ENCODE measurements around the gene SC5D.

The SC5D gene

GRCh38 chr11:121329781-121330395 lies 37.3 kb downstream of the SC5D start:
- DNase-seq (ENCODE audit: low spot score): no peak

GRCh38 chr11:121330614-121331435 lies 38.3 kb downstream of the SC5D start:
- DNase-seq (ENCODE audit: low spot score): no peak

DNA sequence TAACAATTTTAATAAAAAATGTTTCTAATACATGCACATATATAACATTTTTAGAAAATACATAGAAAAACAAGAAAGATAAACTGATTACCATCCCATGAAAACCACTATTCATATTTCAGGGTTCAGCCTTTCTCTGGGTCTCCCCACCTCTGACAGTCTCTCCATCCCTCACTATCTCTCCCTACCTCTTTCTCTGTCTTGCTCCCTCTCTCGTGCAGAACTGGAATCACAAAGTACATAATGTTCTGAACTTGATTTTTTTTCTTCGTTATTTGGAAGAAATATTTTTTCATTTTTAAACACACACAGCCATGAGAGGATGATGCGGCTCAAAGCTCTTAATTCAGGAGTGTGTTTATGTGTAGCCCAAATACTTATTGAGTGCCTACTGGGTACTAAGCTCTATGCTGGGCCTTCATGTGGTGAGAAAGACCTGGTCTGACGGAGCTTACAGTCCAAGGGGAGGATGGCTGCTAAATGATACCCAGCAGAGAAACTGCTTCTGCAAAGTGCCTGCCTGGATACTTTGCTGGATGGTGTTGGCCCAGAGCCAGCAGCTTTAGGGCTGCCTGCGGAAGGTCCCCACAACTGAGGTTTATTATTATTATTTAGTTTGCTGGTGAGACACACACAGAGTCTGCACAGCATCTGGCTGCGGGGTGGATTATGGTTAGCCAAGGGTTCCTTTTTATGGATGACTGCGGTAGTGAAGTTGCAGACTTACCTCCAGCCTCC lies 42.6 kb downstream of the SC5D start:
- no peak for DNase-seq (ENCODE audit: low spot score)

DNA sequence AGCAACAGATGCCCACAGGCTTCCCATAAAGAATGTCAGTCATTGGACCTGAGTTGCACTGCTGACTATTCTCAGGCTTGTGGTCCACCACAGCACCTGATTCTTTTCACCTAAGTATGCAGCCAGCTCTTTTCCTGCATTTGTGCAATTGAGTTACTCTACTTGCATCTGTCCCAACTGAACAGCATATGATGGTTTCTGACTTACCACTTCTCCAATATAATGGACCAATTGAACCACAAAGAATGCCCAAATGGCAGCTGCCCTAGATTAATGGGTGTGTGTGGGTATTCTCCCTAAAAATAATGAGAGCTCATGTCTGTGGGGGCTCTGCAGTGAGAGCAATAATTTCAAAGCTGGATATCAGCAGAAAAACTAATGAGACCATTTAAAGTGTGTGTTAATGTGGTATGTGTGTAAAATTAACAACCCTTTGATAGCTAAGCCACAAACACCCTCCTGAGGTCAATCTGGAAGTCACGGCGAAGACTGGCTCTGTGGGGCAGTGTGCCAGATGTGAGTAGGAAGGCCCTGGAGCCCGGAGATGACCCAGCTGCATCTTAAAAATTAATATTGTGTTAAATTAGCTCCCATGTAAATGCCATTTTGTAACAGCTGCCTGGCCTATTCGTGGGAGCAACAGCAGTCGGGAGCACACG lies 43.8 kb downstream of the SC5D start:
- no peak for DNase-seq (ENCODE audit: low spot score)

- DNase-seq (ENCODE audit: low spot score): no peak
These were observed 44.5 kb downstream of the SC5D start for GRCh38 chr11:121337078-121337477.

GRCh38 chr11:121337740-121338272 lies 45.2 kb downstream of the SC5D start:
- no peak for DNase-seq (ENCODE audit: low spot score)

DNA sequence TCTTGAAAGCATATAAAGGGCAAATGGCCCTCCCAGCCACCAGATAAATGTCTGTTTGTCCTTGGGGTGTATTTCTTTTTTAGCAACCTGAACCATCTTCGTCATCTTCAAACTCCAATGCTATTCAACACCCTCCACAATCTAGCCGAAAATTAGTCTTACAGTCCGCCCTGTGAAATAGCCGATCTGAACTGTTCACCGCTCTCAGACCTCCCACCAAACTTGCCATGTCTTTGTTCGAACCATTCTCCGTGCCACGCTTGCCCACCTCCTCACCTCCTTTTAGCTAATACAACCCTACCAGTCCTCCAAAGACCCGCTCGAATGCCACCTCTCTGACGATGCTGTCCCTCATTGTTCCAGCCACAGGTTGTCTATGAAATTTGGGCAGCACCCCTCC lies 46.0 kb downstream of the SC5D start:
- DNase-seq (ENCODE audit: low spot score): no peak

- DNase-seq (ENCODE audit: low spot score): no peak
These were observed 47.5 kb downstream of the SC5D start for GRCh38 chr11:121340032-121340580.

DNA sequence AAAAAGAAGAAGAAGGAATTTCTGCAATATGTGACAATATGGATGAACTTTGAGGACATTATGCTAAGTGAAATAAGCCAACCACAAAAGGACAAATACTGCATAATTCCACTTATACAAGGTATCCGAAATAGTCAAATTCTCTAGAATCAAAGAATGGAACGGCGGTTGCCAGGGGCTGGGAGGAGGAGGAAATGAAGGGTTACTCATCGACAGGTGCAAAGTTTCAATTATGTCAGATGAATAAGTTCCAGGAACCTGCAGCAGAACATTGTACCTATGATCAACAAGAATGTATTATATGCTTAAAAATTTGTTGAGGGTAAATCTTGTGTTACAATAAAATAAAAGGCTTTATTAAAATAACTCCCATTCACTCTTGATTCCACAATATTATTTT lies 49.0 kb downstream of the SC5D start:
- DNase-seq (ENCODE audit: low spot score): no peak

GRCh38 chr11:121344824-121345223 lies 52.3 kb downstream of the SC5D start:
- DNase-seq (ENCODE audit: low spot score): no peak

GRCh38 chr11:121347094-121347493 lies 54.5 kb downstream of the SC5D start:
- DNase-seq (ENCODE audit: low spot score): no peak

GRCh38 chr11:121347813-121348212 lies 55.2 kb downstream of the SC5D start:
- DNase-seq (ENCODE audit: low spot score): no peak

- no peak for DNase-seq (ENCODE audit: low spot score)
These were observed 55.8 kb downstream of the SC5D start for GRCh38 chr11:121348220-121348875.

DNA sequence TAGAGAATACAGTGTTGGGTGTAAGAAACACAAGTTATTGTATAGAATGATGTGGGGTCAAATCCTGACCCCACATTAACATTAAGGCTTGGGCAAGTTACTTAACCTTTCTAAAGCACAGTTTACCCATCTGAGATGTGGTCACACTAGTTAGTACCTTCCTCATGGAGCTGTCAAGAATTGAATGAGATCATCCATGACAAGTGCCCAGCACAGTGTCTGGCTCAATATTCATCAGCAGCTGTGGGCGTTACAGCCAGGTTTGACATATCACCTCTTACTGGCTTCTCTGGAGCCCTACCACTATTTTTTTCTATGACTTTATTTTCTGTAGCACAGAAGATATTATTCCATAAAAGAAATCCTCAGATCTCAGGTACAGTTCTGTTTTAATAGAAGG lies 57.2 kb downstream of the SC5D start:
- no peak for DNase-seq (ENCODE audit: low spot score)

- no peak for DNase-seq (ENCODE audit: low spot score)
These were observed 57.9 kb downstream of the SC5D start for GRCh38 chr11:121350314-121351082.

DNA sequence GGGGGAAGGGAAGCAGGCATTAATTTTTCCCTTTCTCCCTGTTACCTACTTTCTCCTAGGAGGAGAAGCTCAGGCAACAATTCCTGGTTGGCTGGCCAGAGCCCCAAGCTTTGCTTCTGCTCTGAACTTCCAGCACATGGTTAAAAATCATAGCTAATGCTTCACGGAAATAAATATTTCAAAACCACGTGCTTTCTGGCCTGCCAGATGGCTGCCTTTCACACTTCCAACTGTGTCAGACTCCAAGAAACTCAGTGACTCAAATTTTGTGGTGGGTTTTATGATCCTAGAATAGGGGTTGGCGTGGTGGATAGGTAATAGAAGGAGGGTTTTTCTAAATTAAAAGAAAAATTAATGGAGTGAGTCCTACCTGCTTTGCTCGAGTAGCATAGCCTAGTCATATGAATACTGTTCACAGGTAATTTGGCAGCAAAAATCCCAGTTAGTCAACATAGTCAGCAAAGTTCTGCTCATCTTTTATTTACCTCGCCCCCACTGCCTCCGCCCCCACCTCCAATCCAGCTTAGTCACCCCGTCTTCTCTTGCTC lies 58.6 kb downstream of the SC5D start:
- no peak for DNase-seq (ENCODE audit: low spot score)

DNA sequence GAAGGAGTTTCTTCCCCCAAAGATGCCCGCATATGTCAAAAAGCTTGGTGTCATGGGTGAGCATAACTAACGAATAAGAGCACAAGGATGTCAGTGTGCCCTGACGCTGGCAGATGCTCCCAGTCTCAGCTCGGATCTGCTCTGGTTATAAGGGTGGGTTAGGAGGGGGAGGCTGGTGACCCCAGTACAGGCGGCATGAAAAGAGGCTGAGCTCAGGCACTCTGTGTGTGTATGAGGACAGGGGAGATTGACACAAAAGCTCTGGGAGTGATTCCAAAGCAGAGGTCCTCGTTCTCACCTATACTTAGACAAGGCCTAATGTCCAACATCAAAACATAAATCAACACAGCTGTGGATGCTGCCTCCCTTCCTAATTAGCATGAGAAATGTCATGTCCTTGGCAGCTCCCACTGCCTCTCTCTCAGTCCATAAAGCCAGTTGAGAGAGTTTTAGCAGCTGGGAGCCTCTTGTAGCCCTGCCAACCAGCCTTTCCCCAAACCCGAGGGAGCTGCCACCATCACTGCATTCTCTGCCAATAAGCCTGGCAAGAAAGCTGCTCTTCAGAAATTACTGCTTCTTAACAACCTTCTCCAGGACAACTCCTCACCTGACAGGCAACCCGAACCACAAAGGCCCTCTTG lies 59.8 kb downstream of the SC5D start:
- no peak for DNase-seq (ENCODE audit: low spot score)

DNA sequence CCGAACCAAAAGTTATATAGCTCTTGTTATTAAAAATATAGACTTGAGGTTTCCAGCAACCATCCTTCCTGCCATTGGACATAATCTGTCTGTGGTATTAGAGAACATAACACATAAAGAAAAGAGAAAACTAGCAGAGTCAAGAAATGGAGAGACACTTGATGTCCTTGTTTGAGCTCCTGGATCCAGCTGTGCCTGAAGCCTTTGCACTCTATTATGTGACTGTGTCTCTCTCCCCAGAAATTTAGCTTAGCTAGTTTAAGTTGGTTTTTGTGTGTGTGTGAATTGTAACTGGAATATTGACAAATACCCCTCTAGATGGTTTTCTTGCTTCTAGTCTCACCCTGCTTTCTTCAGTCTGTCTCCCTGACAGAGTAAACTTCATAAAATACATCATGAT lies 61.6 kb downstream of the SC5D start:
- DNase-seq (ENCODE audit: low spot score): no peak

DNA sequence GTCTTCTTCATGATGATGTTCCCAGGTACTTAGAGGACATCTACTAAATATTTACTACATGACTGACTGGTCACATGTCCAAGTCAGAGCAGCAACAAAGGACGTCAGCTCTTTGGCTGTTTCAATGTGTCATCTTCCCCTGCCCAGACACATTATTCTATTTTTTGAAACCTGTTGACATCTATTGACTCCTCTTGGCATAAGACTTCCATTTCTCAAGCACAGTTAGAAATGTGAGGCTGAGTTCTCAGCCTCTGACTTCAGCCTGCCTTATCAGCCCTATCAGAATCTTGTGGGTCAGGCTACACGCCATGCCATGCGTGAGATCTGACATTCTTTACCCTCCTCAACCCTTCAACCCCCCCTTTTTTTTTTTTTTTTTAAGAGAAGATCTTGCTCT lies 63.8 kb downstream of the SC5D start:
- no peak for DNase-seq (ENCODE audit: low spot score)

All from hematopoietic multipotent progenitor cell treated with erythropoietin and hydrocortisone succinate and interleukin-3 and kit ligand, for 17 days (in vitro differentiated cells).